Medulla oblongata (tissue), 1 donor: ENCODE data around the gene HNRNPK.
A peak's percentile ranks its signal among the peaks of the same experiment; 100 is the strongest.

Experiments used
- DNase-seq: peaks from one replicate; pipeline ENCODE4 v3.0.0-alpha.2; 2015; ENCODE audit errors: extremely low spot score

Gene HNRNPK

GRCh38 chr9:83934569-83935275 is 45.3 kb downstream of the HNRNPK start:
- no peak for DNase-seq

GRCh38 chr9:83933790-83934189 is 46.2 kb downstream of the HNRNPK start:
- no peak for DNase-seq

GRCh38 chr9:83932851-83933250 is 47.2 kb downstream of the HNRNPK start:
- no peak for DNase-seq

DNA sequence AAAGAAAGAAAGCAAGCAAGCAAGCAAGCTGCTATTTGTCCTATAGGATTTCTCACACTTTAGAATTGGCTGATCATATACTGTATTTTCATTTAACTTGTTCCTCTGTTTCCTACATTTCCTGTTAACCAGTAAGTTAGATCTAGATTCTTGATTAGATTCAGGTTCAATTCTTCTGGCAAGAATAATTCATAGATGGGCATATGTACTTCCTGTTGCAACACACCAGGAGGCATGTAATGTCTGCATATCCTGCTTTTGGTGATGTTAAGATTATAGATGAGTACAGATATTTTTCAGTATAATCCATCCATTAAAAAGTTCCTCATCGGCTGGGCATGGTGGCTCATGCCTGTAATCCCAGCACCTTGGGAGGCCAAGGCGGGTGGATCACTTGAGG is 48.0 kb downstream of the HNRNPK start:
- DNase-seq = no peak

- no peak for DNase-seq
Observed at GRCh38 chr9:83930881-83931280, 49.1 kb downstream of the HNRNPK start.

GRCh38 chr9:83927591-83927990 is 52.4 kb downstream of the HNRNPK start:
- no peak for DNase-seq

DNA sequence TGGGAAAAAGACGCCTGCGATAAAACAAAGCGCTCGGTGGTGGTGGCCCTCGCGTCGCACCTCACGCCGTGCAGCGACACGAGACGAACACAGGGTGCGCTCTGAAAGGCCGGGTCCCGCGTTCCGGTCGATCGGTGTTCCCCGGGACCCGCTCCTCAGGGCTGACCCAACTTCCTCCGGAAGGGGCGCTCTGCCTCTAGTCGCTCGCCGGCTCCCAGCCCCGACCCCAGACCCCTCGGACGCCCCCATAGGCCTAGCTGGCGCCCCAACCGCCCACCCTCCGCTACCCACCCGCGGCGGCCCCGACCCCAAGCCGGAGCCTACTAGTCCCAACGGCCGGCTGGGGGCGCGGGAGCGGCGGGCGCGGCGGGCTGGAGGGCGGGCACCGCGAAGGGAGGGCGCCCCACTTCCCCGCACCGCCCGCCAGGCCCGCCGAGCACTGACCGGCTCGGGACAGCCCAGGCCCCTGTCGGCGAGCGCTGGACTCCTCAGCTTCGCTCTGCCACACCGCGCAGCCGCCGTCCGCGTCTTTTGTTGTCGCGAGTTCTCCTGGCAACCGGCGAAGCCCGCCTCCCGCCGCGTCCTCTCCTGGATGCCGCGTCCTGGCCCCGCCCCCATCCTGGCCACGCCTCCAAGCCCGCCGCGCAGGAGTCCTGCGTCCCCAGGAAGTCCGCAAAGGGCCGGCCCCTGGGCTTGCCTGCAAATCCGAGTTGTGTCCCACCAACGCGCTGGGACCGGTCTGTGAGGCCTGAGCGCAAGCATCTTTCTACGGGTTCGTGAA is 58.9 kb downstream of the HNRNPK start, which contains the start of gene KIF27:
Gene KIF27 (minus strand): TSS at position 506 of the 781 bp plus-strand sequence. CDS start 5,841 bp downstream, outside the sequence.
- peak; percentile 97 for DNase-seq

- peak; percentile 61 for DNase-seq
Observed at GRCh38 chr9:83920469-83920926, 59.5 kb downstream of the HNRNPK start.

- DNase-seq = no peak
Observed at GRCh38 chr9:83919111-83919510, 60.9 kb downstream of the HNRNPK start.
